Rectal smooth muscle tissue (tissue), 1 donor: Measurements from ENCODE around the gene TXN.
"Not testable (repeated sequence)": the region's sequence is repeated elsewhere in the genome, so short reads cannot be mapped to it uniquely, and the experiment has no call there.

ENCODE experiments used
- H3K27ac ChIP-seq: one replicate; pipeline ENCODE4 v1.7.0; 2013; ENCODE audit warnings: low read depth, low read length, inconsistent platforms
- H3K27me3 ChIP-seq: one replicate; pipeline ENCODE4 v1.7.0; 2013; ENCODE audit warnings: low read length; ENCODE audit not compliant: control insufficient read depth, insufficient read depth
- H3K36me3 ChIP-seq: one replicate; pipeline ENCODE4 v1.7.0; 2013; ENCODE audit warnings: low read length; ENCODE audit not compliant: control insufficient read depth, insufficient read depth
- H3K4me1 ChIP-seq: one replicate; pipeline ENCODE4 v1.7.0; 2013; ENCODE audit warnings: low read length; ENCODE audit not compliant: control insufficient read depth, insufficient read depth
- H3K4me3 ChIP-seq: one replicate; pipeline ENCODE4 v1.7.0; 2013; ENCODE audit warnings: low read length
- H3K9ac ChIP-seq: one replicate; pipeline ENCODE4 v1.7.0; 2013; ENCODE audit warnings: low read length

Gene TXN

GRCh38 chr9:110254500-110254899 is 1.8 kb downstream of the TXN start:
- no peak overlapping the region for H3K9ac ChIP-seq
- peak overlapping the region; percentile 96 for H3K4me3 ChIP-seq
- no peaks in the 10 kb centered on the region for H3K27me3 ChIP-seq
- H3K36me3 ChIP-seq, result peaks cover 4% of the 10 kb centered on the region
- H3K4me1 ChIP-seq, result peaks cover 6% of the 10 kb centered on the region
- H3K27ac ChIP-seq, result peak overlapping the region; percentile 2

GRCh38 chr9:110252509-110253139 is 3.7 kb downstream of the TXN start:
- peaks cover 6% of the 10 kb centered on the region for H3K4me1 ChIP-seq
- no peak overlapping the region for H3K4me3 ChIP-seq
- no peak overlapping the region for H3K9ac ChIP-seq
- H3K36me3 ChIP-seq, result peaks cover 6% of the 10 kb centered on the region
- no peak overlapping the region for H3K27ac ChIP-seq
- H3K27me3 ChIP-seq, result no peaks in the 10 kb centered on the region

GRCh38 chr9:110251770-110252169 is 4.5 kb downstream of the TXN start:
- not testable (repeated sequence) for H3K36me3 ChIP-seq, H3K27ac ChIP-seq, H3K4me3 ChIP-seq, H3K9ac ChIP-seq, H3K27me3 ChIP-seq, H3K4me1 ChIP-seq

GRCh38 chr9:110251212-110251611 is 5.1 kb downstream of the TXN start:
- Histone ChIP-seq H3K4me1 (no peaks in the 10 kb centered on the region), H3K4me3 (no peak overlapping the region), H3K36me3 (peaks cover 6% of the 10 kb centered on the region), H3K9ac (no peak overlapping the region), H3K27me3 (no peaks in the 10 kb centered on the region), H3K27ac (no peak overlapping the region)

GRCh38 chr9:110249603-110250002 is 6.7 kb downstream of the TXN start:
- H3K27me3 ChIP-seq, result no peaks in the 10 kb centered on the region
- peaks cover 6% of the 10 kb centered on the region for H3K36me3 ChIP-seq
- H3K4me1 ChIP-seq, result no peaks in the 10 kb centered on the region

GRCh38 chr9:110248361-110248760 is 7.9 kb downstream of the TXN start:
- H3K27me3 ChIP-seq, result no peaks in the 10 kb centered on the region
- H3K4me3 ChIP-seq, result no peak overlapping the region
- no peaks in the 10 kb centered on the region for H3K4me1 ChIP-seq
- H3K36me3 ChIP-seq, result peaks cover 6% of the 10 kb centered on the region
- H3K27ac ChIP-seq, result no peak overlapping the region
- no peak overlapping the region for H3K9ac ChIP-seq

More at GRCh38 chr9:110249603-110250002, 6.7 kb downstream of the TXN start:
- Histone ChIP-seq H3K4me3 (no peak overlapping the region), H3K27ac (no peak overlapping the region), H3K9ac (no peak overlapping the region)

GRCh38 chr9:110246214-110246613 is 10.1 kb downstream of the TXN start:
- no peak overlapping the region for H3K27ac ChIP-seq
- H3K36me3 ChIP-seq, result peaks cover 14% of the 10 kb centered on the region
- no peak overlapping the region for H3K4me3 ChIP-seq
- no peak overlapping the region for H3K9ac ChIP-seq
- H3K4me1 ChIP-seq, result no peaks in the 10 kb centered on the region
- no peaks in the 10 kb centered on the region for H3K27me3 ChIP-seq

GRCh38 chr9:110244616-110245015 is 11.7 kb downstream of the TXN start:
- Histone ChIP-seq H3K4me3 (no peak overlapping the region), H3K9ac (no peak overlapping the region), H3K27ac (no peak overlapping the region), H3K36me3 (peaks cover 12% of the 10 kb centered on the region), H3K27me3 (no peaks in the 10 kb centered on the region), H3K4me1 (no peaks in the 10 kb centered on the region)

- H3K36me3 ChIP-seq, result peaks cover 9% of the 10 kb centered on the region
- no peak overlapping the region for H3K4me3 ChIP-seq
- no peaks in the 10 kb centered on the region for H3K4me1 ChIP-seq
- H3K27me3 ChIP-seq, result no peaks in the 10 kb centered on the region
- H3K9ac ChIP-seq, result no peak overlapping the region
- no peak overlapping the region for H3K27ac ChIP-seq
Measured at GRCh38 chr9:110241858-110242321, 14.4 kb downstream of the TXN start.

GRCh38 chr9:110241260-110241857 is 14.9 kb downstream of the TXN start:
- H3K4me3 ChIP-seq, result no peak overlapping the region
- H3K9ac ChIP-seq, result no peak overlapping the region
- peaks cover 9% of the 10 kb centered on the region for H3K36me3 ChIP-seq
- no peaks in the 10 kb centered on the region for H3K27me3 ChIP-seq
- no peaks in the 10 kb centered on the region for H3K4me1 ChIP-seq
- no peak overlapping the region for H3K27ac ChIP-seq

- H3K4me1 ChIP-seq, result no peaks in the 10 kb centered on the region
- H3K4me3 ChIP-seq, result no peak overlapping the region
- no peak overlapping the region for H3K27ac ChIP-seq
- H3K9ac ChIP-seq, result no peak overlapping the region
- peaks cover 9% of the 10 kb centered on the region for H3K36me3 ChIP-seq
- H3K27me3 ChIP-seq, result no peaks in the 10 kb centered on the region
Measured at GRCh38 chr9:110240198-110240597, 16.1 kb downstream of the TXN start.

GRCh38 chr9:110228321-110228720 is 28.0 kb downstream of the TXN start:
- no peak overlapping the region for H3K27ac ChIP-seq
- no peaks in the 10 kb centered on the region for H3K27me3 ChIP-seq
- H3K36me3 ChIP-seq, result no peaks in the 10 kb centered on the region
- no peaks in the 10 kb centered on the region for H3K4me1 ChIP-seq
- H3K4me3 ChIP-seq, result no peak overlapping the region
- no peak overlapping the region for H3K9ac ChIP-seq

GRCh38 chr9:110224583-110224982 is 31.7 kb downstream of the TXN start:
- H3K4me1 ChIP-seq, result no peaks in the 10 kb centered on the region
- no peak overlapping the region for H3K27ac ChIP-seq
- no peak overlapping the region for H3K9ac ChIP-seq
- no peaks in the 10 kb centered on the region for H3K36me3 ChIP-seq
- no peak overlapping the region for H3K4me3 ChIP-seq
- H3K27me3 ChIP-seq, result no peaks in the 10 kb centered on the region
